HL-60 (cell line): ENCODE results near the gene S100A6.

ENCODE experiments used
- DNase-seq, 2 experiments: peaks; one replicate each; pipeline ENCODE4 v3.0.0-alpha.2; 2010 to 2020; ENCODE audit warnings: low read depth in 1 of 2, low spot score in 1 of 2
- H3K27ac ChIP-seq: fragments of 250-450 bp; sonication (Bioruptor Pico); replicated peaks from 2 replicates; pipeline ENCODE4 v1.5.1; 2020; ENCODE audit warnings: mild to moderate bottlenecking, moderate library complexity
- H3K27me3 ChIP-seq: fragments of 250-450 bp; sonication (Bioruptor Pico); 2 replicates; pipeline ENCODE4 v1.5.1; 2021; ENCODE audit warnings: mild to moderate bottlenecking, moderate library complexity; ENCODE audit not compliant: insufficient read depth, poor library complexity, severe bottlenecking
- H3K4me3 ChIP-seq: replicated peaks from 2 replicates; pipeline ENCODE4 v1.5.1; 2011; ENCODE audit warnings: mild to moderate bottlenecking, control low read depth, low read length; ENCODE audit not compliant: insufficient read depth
- GABPA ChIP-seq: IDR thresholded peaks from 2 replicates; pipeline ENCODE4 v1.6.1; 2012; ENCODE audit warnings: low read depth
- POLR2AphosphoS5 ChIP-seq: IDR thresholded peaks from 2 replicates; pipeline ENCODE4 v1.6.1; 2012; ENCODE audit warnings: low read depth
- SPI1 ChIP-seq: IDR thresholded peaks from 2 replicates; pipeline ENCODE4 v1.6.1; 2012; ENCODE audit warnings: low read depth, mild to moderate bottlenecking, borderline replicate concordance
- TF ChIP-seq, protein P1 (sequence below): IDR thresholded peaks from one replicate; pipeline ENCODE4 v1.5.1; 2011; ENCODE audit warnings: low read length, control low read depth, inconsistent platforms; ENCODE audit not compliant: insufficient read depth
- TF ChIP-seq, protein P2 (sequence below): IDR thresholded peaks from 2 replicates; pipeline ENCODE4 v1.6.1; 2012; ENCODE audit warnings: low read depth; ENCODE audit not compliant: insufficient replicate concordance

The S100A6 gene

DNA sequence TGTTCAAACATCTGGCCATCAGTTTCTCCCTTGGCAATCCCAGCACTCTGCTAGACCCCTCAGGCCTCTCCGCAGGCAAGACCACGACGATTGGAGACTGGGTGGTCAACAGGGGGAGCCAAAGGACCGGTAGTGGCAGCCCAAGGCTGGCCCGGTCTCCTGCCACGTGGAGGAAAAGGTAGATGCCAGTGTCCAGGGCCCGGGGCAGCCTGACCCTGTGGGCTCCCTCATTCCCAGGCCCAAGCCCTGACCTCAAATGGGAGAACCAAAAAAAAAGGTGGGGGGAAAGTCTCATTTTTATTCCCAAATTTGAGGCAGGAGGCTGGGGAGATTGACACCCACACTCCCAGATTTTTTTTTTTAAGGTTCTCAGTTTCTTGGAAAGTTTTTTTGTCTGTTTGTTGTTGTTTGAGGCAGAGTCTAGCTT, 24.8 kb downstream of the S100A6 start:
- TF ChIP-seq, protein P1, sequence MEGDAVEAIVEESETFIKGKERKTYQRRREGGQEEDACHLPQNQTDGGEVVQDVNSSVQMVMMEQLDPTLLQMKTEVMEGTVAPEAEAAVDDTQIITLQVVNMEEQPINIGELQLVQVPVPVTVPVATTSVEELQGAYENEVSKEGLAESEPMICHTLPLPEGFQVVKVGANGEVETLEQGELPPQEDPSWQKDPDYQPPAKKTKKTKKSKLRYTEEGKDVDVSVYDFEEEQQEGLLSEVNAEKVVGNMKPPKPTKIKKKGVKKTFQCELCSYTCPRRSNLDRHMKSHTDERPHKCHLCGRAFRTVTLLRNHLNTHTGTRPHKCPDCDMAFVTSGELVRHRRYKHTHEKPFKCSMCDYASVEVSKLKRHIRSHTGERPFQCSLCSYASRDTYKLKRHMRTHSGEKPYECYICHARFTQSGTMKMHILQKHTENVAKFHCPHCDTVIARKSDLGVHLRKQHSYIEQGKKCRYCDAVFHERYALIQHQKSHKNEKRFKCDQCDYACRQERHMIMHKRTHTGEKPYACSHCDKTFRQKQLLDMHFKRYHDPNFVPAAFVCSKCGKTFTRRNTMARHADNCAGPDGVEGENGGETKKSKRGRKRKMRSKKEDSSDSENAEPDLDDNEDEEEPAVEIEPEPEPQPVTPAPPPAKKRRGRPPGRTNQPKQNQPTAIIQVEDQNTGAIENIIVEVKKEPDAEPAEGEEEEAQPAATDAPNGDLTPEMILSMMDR = peak; percentile 62
- TF ChIP-seq GABPA = no peak
- DNase-seq = peak; percentile 57 to 76

DNA sequence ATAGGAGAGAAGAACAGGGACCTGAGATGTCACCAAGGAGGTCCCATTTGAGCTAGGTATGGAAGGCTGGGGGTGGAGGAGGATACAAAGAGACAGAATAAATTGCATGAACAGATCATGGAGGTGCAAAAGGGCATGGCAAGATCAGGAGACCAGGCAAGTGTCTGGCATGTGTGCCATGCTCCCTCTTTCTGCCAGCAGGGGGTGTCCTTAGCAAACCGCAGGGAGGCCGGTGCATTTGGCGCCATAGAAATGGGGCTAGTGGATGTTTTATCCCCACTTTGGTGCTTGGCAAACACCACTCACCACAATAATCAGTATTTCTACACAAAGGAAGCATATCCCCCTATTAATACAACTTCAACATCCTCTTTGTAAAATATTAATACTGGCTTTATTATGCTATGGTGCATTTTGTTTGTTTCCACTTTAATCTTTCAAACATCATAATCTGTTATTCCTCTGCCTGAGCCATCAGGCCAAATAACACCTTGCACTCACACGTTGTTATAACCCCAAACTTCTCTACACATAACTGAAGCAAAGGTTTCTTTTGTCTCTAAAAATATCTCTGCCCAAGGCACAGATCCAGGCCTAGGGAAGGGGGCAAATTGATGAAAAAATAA, 25.9 kb downstream of the S100A6 start:
- no peak overlapping the region for H3K4me3 ChIP-seq
- TF ChIP-seq GABPA (no peak), POLR2AphosphoS5 (no peak)
- TF ChIP-seq, protein P1 = peak; percentile 98
- TF ChIP-seq, protein P2, sequence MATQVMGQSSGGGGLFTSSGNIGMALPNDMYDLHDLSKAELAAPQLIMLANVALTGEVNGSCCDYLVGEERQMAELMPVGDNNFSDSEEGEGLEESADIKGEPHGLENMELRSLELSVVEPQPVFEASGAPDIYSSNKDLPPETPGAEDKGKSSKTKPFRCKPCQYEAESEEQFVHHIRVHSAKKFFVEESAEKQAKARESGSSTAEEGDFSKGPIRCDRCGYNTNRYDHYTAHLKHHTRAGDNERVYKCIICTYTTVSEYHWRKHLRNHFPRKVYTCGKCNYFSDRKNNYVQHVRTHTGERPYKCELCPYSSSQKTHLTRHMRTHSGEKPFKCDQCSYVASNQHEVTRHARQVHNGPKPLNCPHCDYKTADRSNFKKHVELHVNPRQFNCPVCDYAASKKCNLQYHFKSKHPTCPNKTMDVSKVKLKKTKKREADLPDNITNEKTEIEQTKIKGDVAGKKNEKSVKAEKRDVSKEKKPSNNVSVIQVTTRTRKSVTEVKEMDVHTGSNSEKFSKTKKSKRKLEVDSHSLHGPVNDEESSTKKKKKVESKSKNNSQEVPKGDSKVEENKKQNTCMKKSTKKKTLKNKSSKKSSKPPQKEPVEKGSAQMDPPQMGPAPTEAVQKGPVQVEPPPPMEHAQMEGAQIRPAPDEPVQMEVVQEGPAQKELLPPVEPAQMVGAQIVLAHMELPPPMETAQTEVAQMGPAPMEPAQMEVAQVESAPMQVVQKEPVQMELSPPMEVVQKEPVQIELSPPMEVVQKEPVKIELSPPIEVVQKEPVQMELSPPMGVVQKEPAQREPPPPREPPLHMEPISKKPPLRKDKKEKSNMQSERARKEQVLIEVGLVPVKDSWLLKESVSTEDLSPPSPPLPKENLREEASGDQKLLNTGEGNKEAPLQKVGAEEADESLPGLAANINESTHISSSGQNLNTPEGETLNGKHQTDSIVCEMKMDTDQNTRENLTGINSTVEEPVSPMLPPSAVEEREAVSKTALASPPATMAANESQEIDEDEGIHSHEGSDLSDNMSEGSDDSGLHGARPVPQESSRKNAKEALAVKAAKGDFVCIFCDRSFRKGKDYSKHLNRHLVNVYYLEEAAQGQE = no peak
- H3K27ac ChIP-seq = no peak overlapping the region

More for the DNA sequence above, 24.8 kb downstream of the S100A6 start:
- H3K27me3 ChIP-seq = no peaks in the 10 kb centered on the region
- no peak overlapping the region for H3K4me3 ChIP-seq
- H3K27ac ChIP-seq = no peak overlapping the region

DNA sequence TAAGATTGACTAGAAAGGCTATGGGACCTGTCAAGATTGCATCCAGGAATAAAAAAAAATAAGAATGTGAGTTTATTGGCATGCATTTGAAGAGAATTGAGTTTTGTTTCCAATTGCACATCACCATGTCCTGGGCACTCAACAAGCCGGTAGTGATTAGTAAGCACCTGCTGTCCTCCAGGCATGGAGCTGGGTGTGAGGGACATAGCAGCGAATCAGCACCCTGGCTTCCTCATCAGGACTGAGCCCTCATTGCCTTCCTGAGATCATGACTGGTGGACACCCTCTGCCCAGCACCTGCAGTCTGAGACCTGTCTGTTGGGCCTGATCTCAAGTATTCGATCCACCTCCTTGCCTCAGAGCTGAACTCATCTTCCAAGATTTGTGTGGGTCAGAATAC, 26.8 kb downstream of the S100A6 start:
- no peak for DNase-seq
- no peak overlapping the region for H3K4me3 ChIP-seq
- no peaks in the 10 kb centered on the region for H3K27me3 ChIP-seq
- H3K27ac ChIP-seq = no peak overlapping the region
- TF ChIP-seq, protein P2 = no peak
- TF ChIP-seq, protein P1 = no peak
- no peak for TF ChIP-seq POLR2AphosphoS5
- TF ChIP-seq GABPA = no peak
- TF ChIP-seq SPI1 = no peak

More for the DNA sequence above, 25.9 kb downstream of the S100A6 start:
- H3K27me3 ChIP-seq = no peaks in the 10 kb centered on the region
- peak; percentile 40 to 76 for DNase-seq

DNA sequence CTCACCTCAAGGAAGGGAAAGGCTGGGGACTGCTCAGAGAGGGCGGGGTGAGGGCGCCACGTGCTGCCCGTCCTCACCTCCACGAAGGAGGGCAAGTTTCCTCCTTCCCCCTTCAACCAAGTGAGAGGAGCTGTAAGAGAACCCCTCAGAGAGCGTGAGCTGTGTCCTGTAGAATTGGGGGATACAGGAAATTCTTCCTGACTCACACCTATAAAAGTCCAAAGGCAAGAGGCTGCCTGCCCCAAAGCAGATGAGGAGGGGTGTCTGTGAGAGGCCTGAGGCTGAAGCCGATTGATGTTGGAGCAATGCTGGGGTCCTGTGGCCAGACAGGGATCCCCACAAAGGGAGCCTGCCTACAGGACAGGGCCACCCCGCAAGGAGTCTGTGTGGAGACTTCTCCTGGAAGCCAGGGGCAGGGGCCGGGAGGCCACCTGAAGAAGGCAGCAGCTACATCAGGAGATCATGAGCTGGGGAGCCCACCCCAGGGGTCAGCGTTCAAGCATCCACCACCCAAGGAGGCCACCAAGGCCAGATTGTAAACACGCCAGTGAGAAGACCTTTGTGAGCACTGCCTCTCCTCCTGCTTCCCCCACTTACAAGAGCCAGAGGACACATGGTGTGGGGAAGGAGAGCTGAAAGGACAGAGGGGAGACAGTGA, 27.7 kb downstream of the S100A6 start:
- no peak overlapping the region for H3K4me3 ChIP-seq
- no peaks in the 10 kb centered on the region for H3K27me3 ChIP-seq
- TF ChIP-seq SPI1 = no peak
- TF ChIP-seq, protein P1 = no peak
- no peak for TF ChIP-seq GABPA
- TF ChIP-seq, protein P2 = no peak
- no peak for TF ChIP-seq POLR2AphosphoS5
- H3K27ac ChIP-seq = no peak overlapping the region
- DNase-seq = no peak
